Measurements from ENCODE around the gene TLX2. TPM values are rescaled to one million over a fixed set of nuclear protein-coding genes. Genes with fewer than 3 reads are reported as not detected.

The TLX2 gene
- total and polyA plus RNA-seq, 2 of the 13 experiments (the other 11 are each of a cell fraction or from before 2014, with no cell fraction given) = 0.05 to 0.20 TPM

- peak; percentile 33; the same call in 1 of the 2 replicates for TF ChIP-seq GTF2F1 (IDR thresholded peaks at IDR 0.05; ENCODE audit: low read length)
- TF ChIP-seq ZNF205 (CRISPR knock-in tag; IDR thresholded peaks at IDR 0.05) = no peak; the same call in 1 of the 2 replicates
- no peak for TF ChIP-seq ZSCAN30 (CRISPR knock-in tag; IDR thresholded peaks at IDR 0.05)
- TF ChIP-seq E2F2 (CRISPR knock-in tag; IDR thresholded peaks at IDR 0.05; ENCODE audit: borderline replicate concordance) = peak; percentile 88
- TF ChIP-seq ZNF678 (CRISPR knock-in tag; IDR thresholded peaks at IDR 0.05) = peak; percentile 96; the same call in 1 of the 2 replicates
- TF ChIP-seq SCMH1 (CRISPR knock-in tag; IDR thresholded peaks at IDR 0.05; ENCODE audit: borderline replicate concordance) = no peak
- TF ChIP-seq MTA1 (CRISPR knock-in tag; IDR thresholded peaks at IDR 0.05; ENCODE audit: borderline replicate concordance) = 0 out of 2 replicates have a peak, but pooled peaks have one; percentile 41
- TF ChIP-seq ZNF772 (CRISPR knock-in tag; IDR thresholded peaks at IDR 0.05) = peak; percentile 90
- TF ChIP-seq ARID5B (CRISPR knock-in tag; IDR thresholded peaks at IDR 0.05) = peak; percentile 56; the same call in 1 of the 2 replicates
- no peak for TF ChIP-seq NCOA5 (CRISPR knock-in tag; IDR thresholded peaks at IDR 0.05)
- no peak for TF ChIP-seq ZKSCAN1 (IDR thresholded peaks at IDR 0.05; ENCODE audit: low read length)
- TF ChIP-seq ZFAT (CRISPR knock-in tag; conservative IDR thresholded peaks at IDR 0.05) = no peak
- TF ChIP-seq, protein P1, sequence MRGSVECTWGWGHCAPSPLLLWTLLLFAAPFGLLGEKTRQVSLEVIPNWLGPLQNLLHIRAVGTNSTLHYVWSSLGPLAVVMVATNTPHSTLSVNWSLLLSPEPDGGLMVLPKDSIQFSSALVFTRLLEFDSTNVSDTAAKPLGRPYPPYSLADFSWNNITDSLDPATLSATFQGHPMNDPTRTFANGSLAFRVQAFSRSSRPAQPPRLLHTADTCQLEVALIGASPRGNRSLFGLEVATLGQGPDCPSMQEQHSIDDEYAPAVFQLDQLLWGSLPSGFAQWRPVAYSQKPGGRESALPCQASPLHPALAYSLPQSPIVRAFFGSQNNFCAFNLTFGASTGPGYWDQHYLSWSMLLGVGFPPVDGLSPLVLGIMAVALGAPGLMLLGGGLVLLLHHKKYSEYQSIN (CRISPR knock-in tag; IDR thresholded peaks at IDR 0.05; ENCODE audit: borderline replicate concordance) = no peak
- peak; percentile 64 for TF ChIP-seq IKZF4 (CRISPR knock-in tag; IDR thresholded peaks at IDR 0.05; ENCODE audit: borderline replicate concordance, low read depth, not compliant biosample characterization)
- TF ChIP-seq NFYB (CRISPR knock-in tag; IDR thresholded peaks at IDR 0.05) = peak; percentile 64
- TF ChIP-seq MLXIP (CRISPR knock-in tag; IDR thresholded peaks at IDR 0.05; ENCODE audit: borderline replicate concordance) = 0 out of 2 replicates have a peak, but pooled peaks have one; percentile 34
- TF ChIP-seq ZNF224 (CRISPR knock-in tag; IDR thresholded peaks at IDR 0.05) = no peak; the same call in 1 of the 2 replicates
These were observed 15.3 kb downstream of the TLX2 start, which contains the start of the genes AUP1 and HTRA2 (continued) for GRCh38 chr2:74529357-74530238.

Measured in HepG2 (cell line).